K562 (cell line): ENCODE data around the gene SAMD10. TPM values are rescaled to one million over a fixed set of nuclear protein-coding genes. Genes with fewer than 3 reads are reported as not detected.

Experiments
- BACH1 ChIP-seq: fragments of 200-800 bp; sonication (Bioruptor generic); IDR thresholded peaks from 2 replicates; pipeline ENCODE4 v1.6.1; 2016; ENCODE audit warnings: missing genetic modification characterization, missing compliant biosample characterization
- C11orf30 ChIP-seq: fragments of 450-650 bp; IDR thresholded peaks from 2 replicates; pipeline ENCODE4 v1.6.1; 2016; ENCODE audit warnings: low read depth, mild to moderate bottlenecking
- CBX3 ChIP-seq, 2 experiments: IDR thresholded peaks; 1 replicate in 1 of 2; 2 replicates in 1 of 2; pipeline ENCODE4 v1.6.1; 2012; ENCODE audit warnings: inconsistent platforms in 2 of 2, low read length in 2 of 2, borderline replicate concordance in 1 of 2, control low read depth in 1 of 2
- CEBPB ChIP-seq: fragments of 450-650 bp; IDR thresholded peaks from 2 replicates; pipeline ENCODE4 v1.6.1; 2016; ENCODE audit warnings: missing genetic modification characterization, missing compliant biosample characterization
- DACH1 ChIP-seq: fragments of 450-650 bp; IDR thresholded peaks from 2 replicates; pipeline ENCODE4 v1.6.1; 2018; ENCODE audit not compliant: partially characterized antibody
- EZH2 ChIP-seq: IDR thresholded peaks from 2 replicates; pipeline ENCODE4 v1.6.1; 2012; ENCODE audit warnings: low read depth, mild to moderate bottlenecking, inconsistent platforms, low read length, borderline replicate concordance
- FOXM1 ChIP-seq, 2 experiments: fragments of 450-650 bp in 1 of 2; sonication (generic) in 1 of 2; formaldehyde crosslinking in 1 of 2; IDR thresholded peaks; 2 replicates each; pipeline versions ENCODE4 v1.6.1 to v1.9.0; 2017 to 2022; ENCODE audit warnings: low read depth in 2 of 2, mild to moderate bottlenecking in 2 of 2, missing genetic modification reagents in 1 of 2, moderate library complexity in 1 of 2
- IRF1 ChIP-seq: sonication (generic); formaldehyde crosslinking; IDR thresholded peaks from 2 replicates; pipeline ENCODE4 v1.8.0; 2022; ENCODE audit warnings: missing genetic modification reagents, mild to moderate bottlenecking, borderline replicate concordance
- NFE2L1 ChIP-seq: fragments of 450-650 bp; IDR thresholded peaks from 2 replicates; pipeline ENCODE4 v1.6.1; 2016; ENCODE audit warnings: missing genetic modification characterization, low read depth, mild to moderate bottlenecking, missing compliant biosample characterization, moderate library complexity, borderline replicate concordance
- PBX2 ChIP-seq, 2 experiments: IDR thresholded peaks in 1 of 2; conservative IDR thresholded peaks in 1 of 2; 2 replicates each; pipeline ENCODE4 v1.6.1; 2016; ENCODE audit warnings: low read depth in 2 of 2, mild to moderate bottlenecking in 1 of 2, missing compliant biosample characterization in 1 of 2, missing genetic modification characterization in 1 of 2, moderate library complexity in 1 of 2
- PHF8 ChIP-seq: fragments of 200-600 bp; sonication (generic); IDR thresholded peaks from 2 replicates; pipeline ENCODE4 v1.6.1; 2012; ENCODE audit warnings: mixed run types, mild to moderate bottlenecking, inconsistent platforms, low read length, moderate library complexity, borderline replicate concordance
- POLR3G ChIP-seq: IDR thresholded peaks from 2 replicates; pipeline ENCODE4 v1.6.1; 2011; ENCODE audit not compliant: insufficient read length, insufficient replicate concordance; ENCODE audit errors: extremely low read depth
- STAT5B ChIP-seq: fragments of 250-450 bp; sonication (Bioruptor Pico); IDR thresholded peaks from 2 replicates; pipeline ENCODE4 v1.8.0; 2021; ENCODE audit warnings: mild to moderate bottlenecking, inconsistent platforms
- TBP ChIP-seq: optimal IDR thresholded peaks from 2 replicates; pipeline ENCODE3; 2011; ENCODE audit warnings: low read depth, low read length, improper control_type of control experiment
- TCFL5 ChIP-seq: fragments of 250-450 bp; sonication (Bioruptor Pico); conservative IDR thresholded peaks from 2 replicates; pipeline ENCODE4 v1.6.1; 2021; ENCODE audit warnings: mild to moderate bottlenecking, moderate library complexity, matching md5 sums
- ZBTB12 ChIP-seq: fragments of 250-450 bp; sonication (Bioruptor Pico); IDR thresholded peaks from 2 replicates; pipeline ENCODE4 v1.4.0; 2020
- ZKSCAN1 ChIP-seq: fragments of 150-350 bp; IDR thresholded peaks from 2 replicates; pipeline ENCODE4 v1.6.1; 2016; ENCODE audit warnings: low read depth, low read length
- ZNF146 ChIP-seq: IDR thresholded peaks from one replicate; pipeline ENCODE4 v1.6.1; 2018; ENCODE audit warnings: missing compliant biosample characterization; ENCODE audit not compliant: unreplicated experiment
- ZNF395 ChIP-seq: fragments of 200-800 bp; sonication (Bioruptor generic); IDR thresholded peaks from 2 replicates; pipeline ENCODE4 v1.6.1; 2017; ENCODE audit warnings: missing genetic modification characterization, missing compliant biosample characterization
- ZNF79 ChIP-seq: fragments of 250-450 bp; sonication (Bioruptor Pico); IDR thresholded peaks from 2 replicates; pipeline ENCODE4 v1.4.0; 2020; ENCODE audit warnings: low read depth, mild to moderate bottlenecking, moderate library complexity
- polyA plus RNA-seq, 8 experiments: library from polyadenylated mRNA; depleted of rRNA in 4 of 8; stranded (reverse) in 5 of 8; unstranded in 3 of 8; fragments of >200 nt; fragmentation: Nextera tagmentation in 2 of 8; fragmentation: Illumina TruSeq in 1 of 8; extraction: Ambion mirVana in 2 of 8; extraction: Trizol in 1 of 8; gene quantifications; 2 replicates each; pipeline versions ENCODE4 v1.2.1 to v1.2.3, GENCODE V29; 2011 to 2014; ENCODE audit warnings: inconsistent platforms in 1 of 8, missing spikeins in 1 of 8
- total RNA-seq, 7 experiments: library from RNA; depleted of rRNA in 6 of 7; stranded (reverse); fragments of >200 nt in 6 of 7; fragmentation: Illumina TruSeq in 2 of 7; extraction: Trizol in 2 of 7; gene quantifications; 2 replicates each; pipeline versions ENCODE4 v1.2.1 to v1.2.3, GENCODE V29; 2011 to 2021; ENCODE audit warnings: low replicate concordance in 1 of 7

Gene SAMD10
- total and polyA plus RNA-seq, 9 of the 15 experiments (the other 6 are each of a cell fraction or from before 2014, with no cell fraction given): 0.37 to 15.2 (median 4.8) TPM

- TF ChIP-seq PBX2 (CRISPR knock-in tag; IDR thresholded peaks at IDR 0.05; ENCODE audit: low read depth): no peak
- no peak for TF ChIP-seq PBX2 (tag; conservative IDR thresholded peaks at IDR 0.05; ENCODE audit: low read depth)
- no peak for TF ChIP-seq CBX3 (IDR thresholded peaks at IDR 0.05; ENCODE audit: borderline replicate concordance in 1 of 2, low read length in 2 of 2)
- TF ChIP-seq IRF1 (CRISPR knock-in tag): no peak
- TF ChIP-seq ZNF395 (CRISPR knock-in tag): no peak
- TF ChIP-seq EZH2: no peak
- TF ChIP-seq TBP: no peak
- TF ChIP-seq ZBTB12: no peak
- TF ChIP-seq STAT5B (CRISPR knock-in tag): no peak
- no peak for TF ChIP-seq NFE2L1 (tag)
- no peak for TF ChIP-seq BACH1
- TF ChIP-seq ZNF146 (CRISPR knock-in tag): no peak
- TF ChIP-seq TCFL5: no peak
- TF ChIP-seq PHF8: no peak
- TF ChIP-seq CEBPB (tag): no peak
- no peak for TF ChIP-seq DACH1
- TF ChIP-seq C11orf30: no peak
- no peak for TF ChIP-seq FOXM1 (IDR thresholded peaks at IDR 0.05; ENCODE audit: low read depth)
- TF ChIP-seq FOXM1 (CRISPR knock-in tag; IDR thresholded peaks at IDR 0.05; ENCODE audit: low read depth): no peak
- TF ChIP-seq ZKSCAN1: no peak
- TF ChIP-seq POLR3G: no peak
- TF ChIP-seq ZNF79 (CRISPR knock-in tag): no peak
Observed at GRCh38 chr20:63941282-63942081, 38.0 kb downstream of the SAMD10 start (continued).
